Measurements from ENCODE around the gene PRKCZ. TPM values are rescaled to one million over a fixed set of nuclear protein-coding genes. Genes with fewer than 3 reads are reported as not detected.

Gene PRKCZ
- total and polyA plus RNA-seq, 2 experiments from 2014 or later = 26.2 to 36.9 TPM

- TF ChIP-seq ETS1 (IDR thresholded peaks at IDR 0.05) (no peak), EZH2 (IDR thresholded peaks at IDR 0.05; ENCODE audit: low read depth, unreplicated experiment) (no peak), STAT1 (IDR thresholded peaks at IDR 0.05; ENCODE audit: unreplicated experiment) (no peak), CTCF (conservative IDR thresholded peaks at IDR 0.05; ENCODE audit: low read depth in 2 of 2) (no peak)
Observed at GRCh38 chr1:2110738-2111673, 60.8 kb downstream of the PRKCZ start (continued).

GRCh38 chr1:2111674-2112035 lies 61.4 kb downstream of the PRKCZ start:
- no peaks in the 10 kb centered on the region for H3K36me3 ChIP-seq (ENCODE audit: insufficient read depth)
- no peaks in the 10 kb centered on the region for H3K27me3 ChIP-seq (ENCODE audit: insufficient read depth)
- peaks cover 18% of the 10 kb centered on the region for H3K27me3 Mint-ChIP-seq (ENCODE audit: insufficient read depth, low read depth, poor library complexity)
- ATAC-seq (no peak), DNase-seq (ENCODE audit: low spot score) (no peak)
- H3F3A ChIP-seq (replicated peaks; ENCODE audit: low read depth) = peaks cover 6% of the 10 kb centered on the region; the same call in 1 of the 2 replicates
- H3K4me1 Mint-ChIP-seq = peaks cover 23% of the 10 kb centered on the region
- H3K4me2 ChIP-seq = no peak overlapping the region
- H4K20me1 ChIP-seq (replicated peaks; ENCODE audit: insufficient read depth) = peaks cover 6% of the 10 kb centered on the region
- no peak for TF ChIP-seq ZNF114 (CRISPR knock-in tag; IDR thresholded peaks at IDR 0.05)
- TF ChIP-seq POLR2AphosphoS5 (IDR thresholded peaks at IDR 0.05; ENCODE audit: low read depth) = no peak
- TF ChIP-seq STAT1 (IDR thresholded peaks at IDR 0.05; ENCODE audit: unreplicated experiment) = no peak
- TF ChIP-seq REST (IDR thresholded peaks at IDR 0.05; ENCODE audit: unreplicated experiment) = no peak
- TF ChIP-seq JUNB (IDR thresholded peaks at IDR 0.05; ENCODE audit: unreplicated experiment) = no peak
- no peak for TF ChIP-seq CREB1 (CRISPR knock-in tag; IDR thresholded peaks at IDR 0.05; ENCODE audit: low read depth)
- no peak for TF ChIP-seq EZH2 (IDR thresholded peaks at IDR 0.05; ENCODE audit: low read depth, unreplicated experiment)
- no peak for TF ChIP-seq NANOG (IDR thresholded peaks at IDR 0.05; ENCODE audit: borderline replicate concordance)
- TF ChIP-seq ETS1 (IDR thresholded peaks at IDR 0.05) = no peak
- TF ChIP-seq EZH2phosphoT487 (IDR thresholded peaks at IDR 0.05; ENCODE audit: unreplicated experiment) = no peak
- TF ChIP-seq ZNF331 (CRISPR knock-in tag; IDR thresholded peaks at IDR 0.05; ENCODE audit: low read depth) = no peak
- H3K4me3 Mint-ChIP-seq = no peak overlapping the region
- no peak overlapping the region for H2AFZ ChIP-seq
- H3K36me3 Mint-ChIP-seq (ENCODE audit: low read depth) = peaks cover 9% of the 10 kb centered on the region; the same call in 2 of the 3 replicates
- H3K9me3 Mint-ChIP-seq = no peaks in the 10 kb centered on the region
- H3K27ac Mint-ChIP-seq = no peak overlapping the region
- H3K9me2 ChIP-seq (ENCODE audit: insufficient read depth) = no peaks in the 10 kb centered on the region
- no peak overlapping the region for H3K4me3 ChIP-seq
- H3K4me1 ChIP-seq (ENCODE audit: insufficient read depth) = peaks cover 18% of the 10 kb centered on the region
- H3K79me2 ChIP-seq (replicated peaks; ENCODE audit: insufficient read depth) = 0 out of 2 replicates have a peak, but pooled peaks cover 2% of the 10 kb centered on the region
- no peak overlapping the region for H3K27ac ChIP-seq (ENCODE audit: low read depth)
